SU-DHL-6 (cell line): Measurements from ENCODE around the gene CALML3.

ENCODE experiments used
- H2AFZ ChIP-seq: fragments of 200-600 bp; sonication (generic); 2 replicates; pipeline ENCODE4 v1.6.1; 2014; ENCODE audit warnings: low read depth, mild to moderate bottlenecking, moderate library complexity, mixed read lengths, antibody characterized with exemption, low read length; ENCODE audit not compliant: severe bottlenecking
- H3F3A ChIP-seq: fragments of 200-600 bp; shearing (Covaris generic); 2 replicates; pipeline ENCODE4 v1.6.0; 2016; ENCODE audit warnings: antibody characterized with exemption, mild to moderate bottlenecking; ENCODE audit not compliant: insufficient read depth
- H3K27ac ChIP-seq: fragments of 200-600 bp; sonication (generic); 2 replicates; pipeline ENCODE4 v1.5.1; 2016; ENCODE audit warnings: low read depth, mild to moderate bottlenecking, low read length, moderate library complexity, mixed read lengths
- H3K27me3 ChIP-seq: fragments of 200-600 bp; sonication (generic), shearing (Covaris generic); 2 replicates; pipeline ENCODE4 v1.6.0; 2014; ENCODE audit warnings: mild to moderate bottlenecking, low read length
- H3K36me3 ChIP-seq: fragments of 200-600 bp; sonication (generic); 2 replicates; pipeline ENCODE4 v1.6.1; 2014; ENCODE audit warnings: mild to moderate bottlenecking, low read length, mixed read lengths
- H3K4me2 ChIP-seq: fragments of 300-600, 200-600 bp; shearing (Covaris generic), sonication (generic); 2 replicates; pipeline ENCODE4 v1.6.0; 2014; ENCODE audit warnings: low read length, low read depth, mild to moderate bottlenecking; ENCODE audit not compliant: poor library complexity, severe bottlenecking
- H3K4me3 ChIP-seq: fragments of 200-600 bp; sonication (generic); 2 replicates; pipeline ENCODE4 v1.5.1; 2014; ENCODE audit warnings: antibody characterized with exemption, low read length, mild to moderate bottlenecking, mixed read lengths; ENCODE audit not compliant: insufficient read depth, poor library complexity, severe bottlenecking
- H3K79me2 ChIP-seq: fragments of 200-600 bp; sonication (generic); 2 replicates; pipeline ENCODE4 v1.6.1; 2014; ENCODE audit warnings: mild to moderate bottlenecking, low read length, moderate library complexity; ENCODE audit not compliant: insufficient read depth
- H3K9ac ChIP-seq: fragments of 200-600 bp; sonication (generic); 2 replicates; pipeline ENCODE4 v1.7.0; 2014; ENCODE audit warnings: mild to moderate bottlenecking, low read length
- H3K9me2 ChIP-seq: fragments of 200-600 bp; sonication (generic); replicated peaks from 2 replicates; pipeline ENCODE4 v1.6.1; 2014; ENCODE audit warnings: low read length; ENCODE audit not compliant: insufficient read depth
- H3K9me3 ChIP-seq: fragments of 200-600 bp; sonication (generic); 2 replicates; pipeline ENCODE4 v1.6.1; 2014; ENCODE audit warnings: low read length, mixed read lengths; ENCODE audit not compliant: insufficient read depth
- H4K20me1 ChIP-seq: fragments of 200-600 bp; sonication (generic); 2 replicates; pipeline ENCODE4 v1.6.1; 2014; ENCODE audit warnings: low read depth, mild to moderate bottlenecking, antibody characterized with exemption, low read length, moderate library complexity, mixed read lengths
- EZH2phosphoT487 ChIP-seq: fragments of 200-600 bp; sonication (generic), shearing (Covaris generic); conservative IDR thresholded peaks from 2 replicates; pipeline ENCODE4 v1.6.1; 2018; ENCODE audit warnings: mild to moderate bottlenecking, antibody characterized with exemption, low read length, moderate library complexity, mixed read lengths
- TF ChIP-seq, protein P1 (sequence below): fragments of 200-600 bp; sonication (generic); IDR thresholded peaks from one replicate; pipeline ENCODE4 v1.5.1; 2017; ENCODE audit warnings: antibody characterized with exemption, mild to moderate bottlenecking, low read length, moderate library complexity; ENCODE audit not compliant: insufficient read depth, poor library complexity, severe bottlenecking

CALML3 gene

DNA sequence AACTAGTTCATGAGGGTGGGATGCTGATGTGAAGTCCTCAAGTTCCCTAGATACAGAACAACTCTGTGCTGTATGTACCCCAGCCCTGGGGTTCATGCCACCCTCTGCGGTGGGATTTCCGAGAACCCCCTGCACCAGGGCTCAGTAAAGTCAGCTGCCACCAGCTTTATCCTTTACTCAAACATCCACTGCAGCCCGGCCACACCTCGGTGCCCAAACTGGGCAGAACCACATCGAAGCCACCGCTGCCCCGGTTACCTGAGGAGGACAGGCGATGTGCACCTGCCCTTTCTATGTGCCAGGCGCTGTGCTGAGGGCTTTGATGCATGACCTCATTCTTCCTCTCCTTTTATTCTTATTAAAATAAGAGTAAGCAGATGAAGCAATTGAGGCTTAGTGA is 15.5 kb upstream of the CALML3 start:
- H3K79me2 ChIP-seq: no peaks in the 10 kb centered on the region
- no peak overlapping the region for H3K27ac ChIP-seq
- H3F3A ChIP-seq: no peaks in the 10 kb centered on the region
- no peaks in the 10 kb centered on the region for H4K20me1 ChIP-seq
- no peaks in the 10 kb centered on the region for H3K9me2 ChIP-seq
- no peak overlapping the region for H3K4me2 ChIP-seq
- H3K27me3 ChIP-seq: no peaks in the 10 kb centered on the region
- TF ChIP-seq EZH2phosphoT487: no peak
- TF ChIP-seq, protein P1, sequence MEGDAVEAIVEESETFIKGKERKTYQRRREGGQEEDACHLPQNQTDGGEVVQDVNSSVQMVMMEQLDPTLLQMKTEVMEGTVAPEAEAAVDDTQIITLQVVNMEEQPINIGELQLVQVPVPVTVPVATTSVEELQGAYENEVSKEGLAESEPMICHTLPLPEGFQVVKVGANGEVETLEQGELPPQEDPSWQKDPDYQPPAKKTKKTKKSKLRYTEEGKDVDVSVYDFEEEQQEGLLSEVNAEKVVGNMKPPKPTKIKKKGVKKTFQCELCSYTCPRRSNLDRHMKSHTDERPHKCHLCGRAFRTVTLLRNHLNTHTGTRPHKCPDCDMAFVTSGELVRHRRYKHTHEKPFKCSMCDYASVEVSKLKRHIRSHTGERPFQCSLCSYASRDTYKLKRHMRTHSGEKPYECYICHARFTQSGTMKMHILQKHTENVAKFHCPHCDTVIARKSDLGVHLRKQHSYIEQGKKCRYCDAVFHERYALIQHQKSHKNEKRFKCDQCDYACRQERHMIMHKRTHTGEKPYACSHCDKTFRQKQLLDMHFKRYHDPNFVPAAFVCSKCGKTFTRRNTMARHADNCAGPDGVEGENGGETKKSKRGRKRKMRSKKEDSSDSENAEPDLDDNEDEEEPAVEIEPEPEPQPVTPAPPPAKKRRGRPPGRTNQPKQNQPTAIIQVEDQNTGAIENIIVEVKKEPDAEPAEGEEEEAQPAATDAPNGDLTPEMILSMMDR: no peak
- no peak overlapping the region for H3K4me3 ChIP-seq
- no peak overlapping the region for H2AFZ ChIP-seq
- no peak overlapping the region for H3K9ac ChIP-seq
- H3K9me3 ChIP-seq: no peaks in the 10 kb centered on the region
- no peaks in the 10 kb centered on the region for H3K36me3 ChIP-seq

DNA sequence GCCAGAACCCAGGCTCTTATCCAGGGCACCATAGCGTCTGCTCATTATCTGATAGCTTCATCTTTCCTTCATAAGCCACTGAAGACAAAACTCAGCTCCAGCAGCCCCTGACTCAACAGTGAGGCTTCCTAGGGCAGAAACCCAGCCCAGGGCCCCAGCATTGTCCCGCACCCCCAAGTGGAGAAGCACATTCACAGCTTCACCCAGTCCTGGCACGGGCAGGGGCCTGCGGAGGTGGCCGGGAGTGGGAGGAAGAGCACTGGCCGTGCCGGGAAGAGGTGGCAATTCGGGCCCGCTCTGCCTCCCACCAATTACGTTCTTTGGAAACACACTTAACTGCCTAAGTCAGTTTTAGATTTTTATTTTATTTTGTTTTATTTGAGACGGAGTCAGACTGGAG is 15.1 kb upstream of the CALML3 start:
- H2AFZ ChIP-seq: no peak overlapping the region
- H3K9me2 ChIP-seq: no peaks in the 10 kb centered on the region
- no peaks in the 10 kb centered on the region for H3F3A ChIP-seq
- no peak overlapping the region for H3K27ac ChIP-seq
- no peaks in the 10 kb centered on the region for H3K36me3 ChIP-seq
- no peak overlapping the region for H3K4me3 ChIP-seq
- no peaks in the 10 kb centered on the region for H3K9me3 ChIP-seq
- H3K79me2 ChIP-seq: no peaks in the 10 kb centered on the region
- H3K27me3 ChIP-seq: no peaks in the 10 kb centered on the region
- no peaks in the 10 kb centered on the region for H4K20me1 ChIP-seq
- no peak overlapping the region for H3K4me2 ChIP-seq
- no peak for TF ChIP-seq EZH2phosphoT487
- TF ChIP-seq, protein P1: no peak
- no peak overlapping the region for H3K9ac ChIP-seq

DNA sequence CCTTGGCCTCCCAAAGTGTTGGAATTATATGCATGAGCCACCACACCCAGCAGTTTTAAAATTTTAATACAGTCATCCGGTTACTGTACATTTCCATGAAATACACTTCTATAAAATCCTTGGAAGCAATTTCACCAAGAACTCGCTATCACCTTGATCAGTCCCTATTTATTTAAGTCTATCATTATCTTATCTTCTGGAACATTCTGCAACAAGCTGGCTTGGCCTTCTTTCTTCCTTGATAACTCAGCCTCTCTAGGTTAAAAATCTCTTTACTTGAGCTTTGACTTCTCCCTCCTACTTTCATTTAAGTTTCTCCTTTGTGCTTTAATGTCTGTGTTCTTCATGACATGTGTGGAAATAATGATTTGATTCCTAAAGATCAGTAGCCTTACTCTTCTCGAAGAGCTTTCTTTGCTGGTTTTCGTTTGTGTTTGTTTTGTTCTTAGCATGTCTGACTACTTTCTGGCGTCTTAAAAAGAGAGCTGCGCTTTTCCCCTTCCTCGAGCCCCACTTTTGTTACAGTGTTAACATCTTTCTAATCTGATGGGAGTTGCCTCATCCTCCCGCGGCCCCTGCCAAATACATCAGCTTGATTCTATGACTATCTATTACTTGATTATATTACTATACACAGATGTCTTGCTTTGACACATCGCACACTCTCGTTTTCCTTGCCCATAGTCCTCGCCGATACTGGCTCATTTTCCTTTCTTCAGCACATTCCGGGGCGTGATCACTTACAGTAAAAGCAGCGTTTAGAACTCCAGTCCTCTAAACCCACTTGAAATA is 14.3 kb upstream of the CALML3 start:
- Histone ChIP-seq H3K27me3 (no peaks in the 10 kb centered on the region), H3K4me3 (no peak overlapping the region), H3K27ac (no peak overlapping the region), H3K9me2 (no peaks in the 10 kb centered on the region), H4K20me1 (no peaks in the 10 kb centered on the region), H3K9me3 (no peaks in the 10 kb centered on the region), H3F3A (no peaks in the 10 kb centered on the region), H2AFZ (no peak overlapping the region), H3K36me3 (no peaks in the 10 kb centered on the region), H3K4me2 (no peak overlapping the region), H3K9ac (no peak overlapping the region), H3K79me2 (no peaks in the 10 kb centered on the region)
- TF ChIP-seq, protein P1: no peak
- TF ChIP-seq EZH2phosphoT487: no peak
